DOHH2 (cell line): ENCODE results near the gene BST2.
A peak's percentile ranks its signal among the peaks of the same experiment; 100 is the strongest.

Source experiments
- CTCF ChIP-seq: fragments of 200-600 bp; sonication (generic); IDR thresholded peaks from one replicate; pipeline ENCODE4 v1.5.1; 2014; ENCODE audit warnings: antibody characterized with exemption, mild to moderate bottlenecking, low read depth, low read length; ENCODE audit not compliant: poor library complexity, severe bottlenecking
- EZH2phosphoT487 ChIP-seq: fragments of 200-600 bp; sonication (generic); IDR thresholded peaks from 2 replicates; pipeline ENCODE4 v1.6.1; 2017; ENCODE audit warnings: borderline replicate concordance, mild to moderate bottlenecking, antibody characterized with exemption, low read length, moderate library complexity, mixed read lengths

- TF ChIP-seq CTCF (peak; percentile 78), EZH2phosphoT487 (no peak)
Observed at GRCh38 chr19:17390665-17391370, 14.6 kb downstream of the BST2 start.
